GM19467 (cell line): ENCODE data around the gene ABCA13.

ENCODE experiments used
- ATAC-seq: cut with Tn5 transposase; IDR thresholded peaks from one replicate; pipeline ENCODE4 v1.9.1; 2021; ENCODE audit warnings: mild to moderate bottlenecking, moderate library complexity; ENCODE audit not compliant: unreplicated experiment

The ABCA13 gene

GRCh38 chr7:48627164-48627563 lies 455.9 kb downstream of the ABCA13 start:
- no peak for ATAC-seq

- no peak for ATAC-seq
These were observed 457.6 kb downstream of the ABCA13 start for GRCh38 chr7:48628793-48629349.

GRCh38 chr7:48634116-48634632 lies 462.9 kb downstream of the ABCA13 start:
- ATAC-seq = no peak

- no peak for ATAC-seq
These were observed 464.5 kb downstream of the ABCA13 start for GRCh38 chr7:48635796-48636195.

GRCh38 chr7:48636391-48637015 lies 465.2 kb downstream of the ABCA13 start:
- no peak for ATAC-seq

GRCh38 chr7:48637382-48637781 lies 466.1 kb downstream of the ABCA13 start:
- no peak for ATAC-seq

GRCh38 chr7:48638041-48638440 lies 466.8 kb downstream of the ABCA13 start:
- no peak for ATAC-seq

GRCh38 chr7:48643431-48644013 lies 472.3 kb downstream of the ABCA13 start:
- ATAC-seq = no peak

- ATAC-seq = no peak
These were observed 486.9 kb downstream of the ABCA13 start for GRCh38 chr7:48658138-48658537.

- no peak for ATAC-seq
These were observed 489.1 kb downstream of the ABCA13 start for GRCh38 chr7:48660306-48660870.

GRCh38 chr7:48664241-48664640 lies 493.0 kb downstream of the ABCA13 start:
- no peak for ATAC-seq

GRCh38 chr7:48665353-48666135 lies 494.3 kb downstream of the ABCA13 start:
- no peak for ATAC-seq

GRCh38 chr7:48667407-48667806 lies 496.1 kb downstream of the ABCA13 start:
- no peak for ATAC-seq

GRCh38 chr7:48671656-48672055 lies 500.4 kb downstream of the ABCA13 start:
- ATAC-seq = no peak

- ATAC-seq = no peak
These were observed 509.7 kb downstream of the ABCA13 start for GRCh38 chr7:48681006-48681405.

GRCh38 chr7:48691788-48692187 lies 520.5 kb downstream of the ABCA13 start:
- ATAC-seq = no peak
